Measurements from ENCODE around the gene SPAG9.

SPAG9 gene, protein sequence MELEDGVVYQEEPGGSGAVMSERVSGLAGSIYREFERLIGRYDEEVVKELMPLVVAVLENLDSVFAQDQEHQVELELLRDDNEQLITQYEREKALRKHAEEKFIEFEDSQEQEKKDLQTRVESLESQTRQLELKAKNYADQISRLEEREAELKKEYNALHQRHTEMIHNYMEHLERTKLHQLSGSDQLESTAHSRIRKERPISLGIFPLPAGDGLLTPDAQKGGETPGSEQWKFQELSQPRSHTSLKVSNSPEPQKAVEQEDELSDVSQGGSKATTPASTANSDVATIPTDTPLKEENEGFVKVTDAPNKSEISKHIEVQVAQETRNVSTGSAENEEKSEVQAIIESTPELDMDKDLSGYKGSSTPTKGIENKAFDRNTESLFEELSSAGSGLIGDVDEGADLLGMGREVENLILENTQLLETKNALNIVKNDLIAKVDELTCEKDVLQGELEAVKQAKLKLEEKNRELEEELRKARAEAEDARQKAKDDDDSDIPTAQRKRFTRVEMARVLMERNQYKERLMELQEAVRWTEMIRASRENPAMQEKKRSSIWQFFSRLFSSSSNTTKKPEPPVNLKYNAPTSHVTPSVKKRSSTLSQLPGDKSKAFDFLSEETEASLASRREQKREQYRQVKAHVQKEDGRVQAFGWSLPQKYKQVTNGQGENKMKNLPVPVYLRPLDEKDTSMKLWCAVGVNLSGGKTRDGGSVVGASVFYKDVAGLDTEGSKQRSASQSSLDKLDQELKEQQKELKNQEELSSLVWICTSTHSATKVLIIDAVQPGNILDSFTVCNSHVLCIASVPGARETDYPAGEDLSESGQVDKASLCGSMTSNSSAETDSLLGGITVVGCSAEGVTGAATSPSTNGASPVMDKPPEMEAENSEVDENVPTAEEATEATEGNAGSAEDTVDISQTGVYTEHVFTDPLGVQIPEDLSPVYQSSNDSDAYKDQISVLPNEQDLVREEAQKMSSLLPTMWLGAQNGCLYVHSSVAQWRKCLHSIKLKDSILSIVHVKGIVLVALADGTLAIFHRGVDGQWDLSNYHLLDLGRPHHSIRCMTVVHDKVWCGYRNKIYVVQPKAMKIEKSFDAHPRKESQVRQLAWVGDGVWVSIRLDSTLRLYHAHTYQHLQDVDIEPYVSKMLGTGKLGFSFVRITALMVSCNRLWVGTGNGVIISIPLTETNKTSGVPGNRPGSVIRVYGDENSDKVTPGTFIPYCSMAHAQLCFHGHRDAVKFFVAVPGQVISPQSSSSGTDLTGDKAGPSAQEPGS (N-terminal part only)

DNA sequence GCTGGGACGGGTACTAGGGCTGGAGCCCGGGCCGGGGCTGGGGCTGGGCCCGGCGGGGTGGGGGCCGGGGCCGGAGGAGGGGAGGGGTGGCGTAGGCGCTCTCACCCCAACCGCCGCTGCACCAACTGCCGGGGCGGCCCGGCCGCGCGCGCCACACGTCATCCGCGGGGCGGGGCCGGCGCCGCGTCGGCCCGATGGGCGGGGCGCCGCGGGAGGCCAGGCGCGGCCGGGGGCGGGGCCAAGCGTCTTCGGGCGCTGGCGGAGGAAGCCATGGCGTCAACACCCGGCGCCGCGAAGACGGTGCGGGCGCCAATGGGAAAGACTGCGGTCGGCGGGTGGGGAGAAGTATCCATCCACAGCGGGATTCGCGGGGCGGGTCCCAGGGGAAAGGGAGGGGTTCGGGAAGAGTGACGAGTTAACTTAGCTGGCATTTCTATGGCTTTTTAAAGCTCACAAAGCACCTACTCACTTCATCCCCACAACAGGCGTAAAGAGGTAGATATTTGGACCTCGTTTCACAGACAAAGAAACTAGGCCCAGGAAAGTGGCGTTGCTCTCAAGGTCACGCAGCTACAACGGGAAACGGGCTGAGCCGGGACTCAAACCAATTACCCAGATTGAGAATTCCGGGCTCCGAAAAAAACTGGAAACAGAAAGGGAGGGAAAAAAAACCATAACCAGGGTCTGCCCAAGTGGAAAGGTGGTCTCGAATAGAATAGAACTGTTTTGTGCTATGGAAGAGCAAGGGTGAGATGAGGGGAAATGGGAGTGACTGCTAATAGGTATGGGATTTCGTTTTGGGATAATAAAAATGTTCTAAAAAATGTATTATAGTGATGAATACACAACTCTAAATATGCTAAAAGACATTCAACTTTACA lies at the start of gene SPAG9:
Gene SPAG9, minus strand, starts transcription at position 130 of the 881 bp plus-strand sequence. CDS start 212 bp downstream, outside the sequence.
- DNase-seq (ENCODE audit: low spot score), result peak; percentile 97

DNA sequence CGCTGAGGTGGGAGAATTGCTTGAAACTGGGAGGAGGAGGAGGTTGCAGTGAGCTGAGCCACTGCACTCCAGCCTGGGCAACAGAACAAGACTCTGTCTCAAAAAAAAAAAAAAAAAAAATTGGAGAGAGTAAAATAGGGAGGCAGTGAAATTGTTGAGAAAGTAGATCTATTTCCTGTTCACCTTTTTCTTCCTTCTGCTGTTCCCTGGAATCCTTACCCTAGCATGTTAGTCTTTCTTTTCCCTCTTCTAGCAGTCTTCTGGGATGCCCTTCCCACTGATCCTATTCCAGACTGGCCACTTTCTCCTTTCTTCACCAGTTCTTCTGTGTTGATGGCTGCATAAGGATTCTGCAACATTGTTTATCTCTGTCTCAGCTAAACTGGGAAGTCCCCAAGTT lies 48.7 kb upstream of the SPAG9 start:
- DNase-seq (ENCODE audit: low spot score), result no peak

DNA sequence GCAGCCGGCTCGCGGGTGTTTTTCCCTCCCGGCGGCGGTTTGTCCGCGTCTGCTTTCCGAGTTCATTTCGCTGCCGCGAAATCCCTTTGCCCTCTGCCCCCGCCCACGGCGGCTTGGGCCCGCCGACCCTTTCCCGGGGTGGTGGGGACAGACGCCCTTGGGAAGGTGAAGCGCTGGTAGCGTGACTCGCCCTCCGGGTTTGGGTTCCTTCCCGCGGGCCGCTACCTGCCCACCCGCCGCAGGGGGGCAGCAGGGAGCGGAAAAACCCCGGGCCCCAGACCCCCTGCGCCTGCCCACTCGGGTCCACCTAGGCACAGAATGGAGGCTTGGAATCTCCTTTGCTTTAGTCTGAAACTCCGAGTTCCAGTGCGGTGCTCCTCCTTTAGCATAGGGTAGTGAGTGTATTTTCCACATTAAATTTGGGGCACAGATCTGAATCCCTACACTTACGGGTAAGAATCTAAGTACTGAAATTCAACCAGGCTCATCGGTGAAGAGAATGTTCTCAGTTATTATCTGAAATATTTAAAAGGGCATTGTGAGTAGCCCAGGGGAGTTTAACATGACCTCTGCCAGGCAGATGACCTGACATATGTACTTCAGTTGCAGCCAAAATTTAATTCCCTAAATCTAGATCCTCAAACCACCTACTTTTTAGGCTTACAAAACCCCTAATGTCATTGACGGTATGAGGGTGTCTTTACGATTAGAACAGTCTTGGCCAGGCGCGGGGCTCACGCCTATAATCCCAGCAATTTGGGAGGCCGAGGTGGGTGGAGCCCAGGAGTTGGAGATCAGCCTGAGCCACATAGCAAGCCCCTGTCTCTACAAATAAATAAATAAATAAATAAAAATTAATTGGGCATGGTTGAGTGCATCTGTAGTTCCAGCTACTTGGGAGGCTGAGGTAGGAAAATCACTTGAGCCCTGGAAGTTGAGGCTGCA lies 46.6 kb upstream of the SPAG9 start:
- DNase-seq (ENCODE audit: low spot score), result peak; percentile 76

DNA sequence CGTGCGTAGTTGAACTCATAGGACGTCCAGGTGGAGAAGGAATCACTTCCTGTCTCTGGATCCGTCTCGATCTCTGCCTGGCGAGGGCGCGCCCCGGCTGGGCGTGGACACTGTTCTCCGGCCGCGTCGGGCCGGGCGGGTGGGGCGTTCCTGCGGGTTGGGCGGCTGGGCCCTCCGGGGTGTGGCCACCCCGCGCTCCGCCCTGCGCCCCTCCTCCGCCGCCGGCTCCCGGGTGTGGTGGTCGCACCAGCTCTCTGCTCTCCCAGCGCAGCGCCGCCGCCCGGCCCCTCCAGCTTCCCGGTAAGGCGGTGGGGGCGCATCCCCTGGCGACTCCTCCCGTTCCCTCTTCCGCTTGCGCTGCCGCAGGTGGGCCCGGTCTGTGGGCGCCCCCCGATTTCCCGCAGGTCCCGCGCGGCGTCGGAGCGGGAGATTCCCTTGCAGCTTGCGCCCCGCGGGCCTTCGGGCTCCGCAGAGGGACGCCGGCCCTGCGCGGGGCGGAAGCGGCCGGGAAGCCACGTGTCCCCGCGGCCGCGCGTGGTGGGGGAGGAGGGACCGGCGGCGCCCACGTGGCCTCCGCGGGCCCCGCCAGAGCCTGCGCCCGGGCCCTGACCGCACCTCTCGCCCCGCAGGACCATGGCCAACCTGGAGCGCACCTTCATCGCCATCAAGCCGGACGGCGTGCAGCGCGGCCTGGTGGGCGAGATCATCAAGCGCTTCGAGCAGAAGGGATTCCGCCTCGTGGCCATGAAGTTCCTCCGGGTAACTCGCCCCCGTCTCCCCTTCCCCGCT lies 45.7 kb upstream of the SPAG9 start, which contains the start of gene NME2:
Gene NME2, plus strand, starts transcription at position 214 of the 789 bp plus-strand sequence. Its CDS starts 420 bp downstream, at position 634.
- peak; percentile 93 for DNase-seq (ENCODE audit: low spot score)

DNA sequence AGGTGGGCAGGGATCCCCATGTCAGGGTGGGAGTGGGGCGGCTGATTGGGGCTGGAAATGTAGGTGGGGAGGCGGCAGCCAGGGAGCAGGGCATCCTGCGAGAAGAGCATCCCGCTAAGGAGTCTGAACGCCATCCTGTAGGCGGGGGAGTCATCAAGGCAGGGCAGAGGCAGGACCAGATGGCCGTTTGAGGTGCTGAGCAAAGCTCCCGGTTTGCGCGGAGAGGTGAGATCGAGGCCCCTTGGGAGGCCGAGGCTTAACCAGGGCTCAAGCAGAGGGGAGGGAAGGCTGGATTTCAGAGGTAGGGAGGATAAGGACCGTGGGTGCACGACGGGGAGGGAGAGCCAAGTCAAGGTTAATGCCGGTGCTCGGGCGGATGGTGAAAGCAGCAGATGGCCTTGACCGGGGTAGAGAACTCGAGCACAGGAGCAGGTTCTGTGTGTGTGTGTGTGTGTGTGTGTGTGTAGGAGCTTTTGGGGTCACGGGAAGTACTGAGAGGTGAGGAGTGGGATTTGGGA lies 45.1 kb upstream of the SPAG9 start:
- DNase-seq (ENCODE audit: low spot score), result no peak

DNA sequence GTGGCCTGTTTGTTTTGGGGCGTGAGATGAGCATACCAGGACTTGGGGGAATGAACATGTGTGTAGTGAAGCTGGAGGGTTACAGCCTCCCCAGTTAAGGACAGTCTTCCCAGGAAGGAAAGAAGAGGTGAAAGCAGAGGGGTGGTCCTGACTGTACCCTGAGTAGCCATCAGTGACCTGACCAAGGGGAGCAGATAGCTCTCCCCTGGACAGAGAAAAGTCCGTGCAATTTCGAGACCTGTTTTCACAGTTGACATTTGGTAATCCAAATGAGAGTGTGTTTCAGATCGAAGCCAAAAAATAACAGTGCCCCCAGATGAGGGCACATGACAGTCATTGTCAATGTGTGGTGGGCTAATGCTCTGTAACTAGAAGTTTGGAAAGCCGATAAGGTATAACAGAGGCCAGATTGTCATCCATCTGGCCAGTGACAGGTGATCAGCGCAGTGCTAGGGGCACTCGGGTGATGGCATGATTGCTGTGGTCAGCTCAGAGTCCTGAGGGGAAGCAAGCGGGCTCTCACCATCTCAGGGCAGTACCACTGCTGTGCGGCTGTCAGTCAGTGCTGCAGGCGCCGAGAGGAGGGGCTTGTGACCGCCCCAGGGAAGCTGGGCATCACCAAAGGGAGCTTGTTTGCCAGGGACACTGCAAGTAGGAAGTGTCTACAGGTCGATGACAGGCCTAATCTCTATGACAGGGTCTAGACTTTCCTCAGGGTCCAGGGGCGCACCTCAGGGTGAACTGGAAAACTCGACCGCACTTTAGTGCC lies 44.4 kb upstream of the SPAG9 start:
- DNase-seq (ENCODE audit: low spot score), result no peak

DNA sequence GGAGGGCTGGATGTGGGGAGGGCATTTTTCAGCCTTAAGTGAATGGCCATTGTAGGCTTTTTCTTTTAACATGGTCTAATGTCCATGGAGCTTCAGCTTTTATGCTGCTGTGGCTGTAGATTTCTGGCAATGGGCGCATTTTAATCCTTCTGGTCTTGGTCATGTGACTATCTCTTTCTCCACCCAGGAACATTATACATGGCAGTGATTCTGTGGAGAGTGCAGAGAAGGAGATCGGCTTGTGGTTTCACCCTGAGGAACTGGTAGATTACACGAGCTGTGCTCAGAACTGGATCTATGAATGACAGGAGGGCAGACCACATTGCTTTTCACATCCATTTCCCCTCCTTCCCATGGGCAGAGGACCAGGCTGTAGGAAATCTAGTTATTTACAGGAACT lies 40.9 kb upstream of the SPAG9 start:
- no peak for DNase-seq (ENCODE audit: low spot score)

DNA sequence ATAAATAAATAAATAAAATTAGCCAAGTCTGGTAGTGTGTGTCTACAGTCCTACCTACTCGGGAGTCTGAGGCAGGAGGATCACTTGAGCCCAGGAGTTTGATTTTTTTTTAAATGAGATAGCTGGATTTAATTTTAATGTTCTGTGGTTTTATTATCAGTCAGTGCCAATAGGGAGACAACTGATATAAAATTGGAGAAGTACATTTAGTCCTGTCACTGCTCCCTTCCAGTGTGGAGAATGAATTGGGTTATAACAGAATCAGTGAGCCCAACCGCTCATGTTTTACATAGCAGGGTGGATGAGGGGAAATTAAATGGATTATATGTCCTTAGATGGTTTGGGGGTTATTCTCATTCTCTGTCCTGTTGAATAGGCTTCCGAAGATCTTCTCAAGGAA lies 38.9 kb upstream of the SPAG9 start:
- DNase-seq (ENCODE audit: low spot score), result no peak

DNA sequence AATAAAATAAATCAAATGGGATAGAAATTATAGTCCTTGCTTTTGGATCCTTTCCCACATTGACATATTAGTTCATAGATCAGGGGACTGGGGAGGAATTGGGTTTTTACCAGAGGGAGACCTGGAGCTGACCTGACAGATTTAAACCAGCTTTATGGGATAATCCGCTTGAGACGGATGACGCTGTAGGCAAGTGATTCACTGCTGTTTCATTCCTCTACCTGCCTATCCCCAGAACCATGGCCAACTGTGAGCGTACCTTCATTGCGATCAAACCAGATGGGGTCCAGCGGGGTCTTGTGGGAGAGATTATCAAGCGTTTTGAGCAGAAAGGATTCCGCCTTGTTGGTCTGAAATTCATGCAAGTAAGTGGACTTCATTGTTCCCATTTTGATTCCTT lies 34.7 kb upstream of the SPAG9 start:
- DNase-seq (ENCODE audit: low spot score), result no peak

DNA sequence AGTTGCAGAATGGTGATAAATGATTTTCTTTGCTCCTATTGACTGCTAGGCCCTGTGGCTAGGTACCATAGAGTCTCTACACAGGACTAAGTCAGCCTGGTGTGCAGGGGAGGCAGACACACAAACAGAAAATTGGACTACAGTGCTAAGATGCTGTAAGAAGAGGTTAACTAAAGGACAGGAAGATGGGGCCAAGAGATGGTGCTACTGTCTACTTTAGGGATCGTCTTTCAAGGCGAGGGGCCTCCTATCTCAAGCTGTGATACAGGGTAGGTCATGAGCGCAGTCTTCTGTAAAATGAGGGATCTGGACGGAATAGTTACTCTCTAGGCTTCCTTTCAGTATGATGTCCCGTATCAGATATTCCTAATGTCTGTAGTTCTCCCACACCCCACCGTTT lies 33.5 kb upstream of the SPAG9 start:
- no peak for DNase-seq (ENCODE audit: low spot score)

DNA sequence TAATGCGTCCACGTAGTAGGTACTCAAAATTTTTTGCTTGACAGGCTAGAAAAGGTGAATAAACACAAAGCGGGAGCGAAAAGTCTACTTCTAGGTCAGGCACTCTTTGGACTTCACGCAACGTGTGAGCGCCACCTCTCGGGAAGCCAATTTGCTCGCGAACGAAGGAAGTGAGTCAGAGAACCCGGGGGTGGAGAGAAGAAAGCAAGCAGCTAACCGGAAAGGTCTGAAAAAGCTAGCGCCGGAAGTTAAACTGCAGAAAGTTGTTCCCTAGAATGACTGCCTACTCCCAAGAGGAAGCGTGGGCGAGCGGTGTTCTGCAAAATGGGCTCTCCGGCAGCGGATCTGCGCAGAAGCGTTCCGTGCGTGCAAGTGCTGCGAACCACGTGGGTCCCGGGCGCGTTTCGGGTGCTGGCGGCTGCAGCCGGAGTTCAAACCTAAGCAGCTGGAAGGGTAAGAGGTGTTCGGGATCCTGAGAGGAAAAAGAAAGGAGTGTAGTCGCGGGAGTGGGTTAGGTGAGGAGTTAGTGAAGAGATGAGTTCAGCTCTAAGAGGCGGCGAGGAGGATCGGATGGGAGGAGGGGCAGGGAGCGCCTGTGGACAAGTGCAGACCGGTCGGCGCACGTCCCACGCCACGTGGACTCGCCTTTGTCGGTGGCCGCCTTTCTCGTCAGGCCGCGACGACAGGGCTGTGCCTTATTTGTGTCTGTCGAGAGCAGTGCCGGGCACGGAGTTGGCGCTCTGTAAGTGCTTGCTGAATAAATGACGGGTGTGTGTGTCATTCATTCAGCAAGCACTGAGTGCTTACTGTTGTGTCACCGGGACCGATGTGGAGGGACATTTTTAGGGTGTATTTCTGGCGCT lies 32.8 kb upstream of the SPAG9 start, which contains the start of gene NME1:
Gene NME1, plus strand, starts transcription at position 350 of the 863 bp plus-strand sequence. CDS start 2,096 bp downstream, outside the sequence.
- DNase-seq (ENCODE audit: low spot score), result peak; percentile 98

DNA sequence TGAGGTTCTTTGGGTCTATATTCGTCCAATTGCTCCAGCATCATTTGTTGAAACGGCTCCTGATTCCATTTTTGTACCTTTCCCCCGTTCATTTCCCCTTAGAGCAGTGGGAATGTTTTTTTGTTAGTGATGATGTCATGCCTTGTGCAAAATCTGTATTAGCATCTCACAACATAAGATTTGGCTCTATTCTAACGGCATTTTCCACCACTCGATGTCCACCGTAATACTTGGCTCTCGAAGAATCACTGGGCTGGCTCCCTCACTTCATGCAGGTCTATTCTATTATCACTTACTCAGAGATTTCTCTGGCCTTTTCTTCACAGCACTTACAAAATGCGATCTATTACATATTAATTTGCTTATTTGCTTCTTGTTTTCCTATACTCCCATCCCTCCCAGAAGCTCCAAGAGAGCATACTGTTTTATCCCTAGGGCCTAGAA lies 32.1 kb upstream of the SPAG9 start:
- DNase-seq (ENCODE audit: low spot score), result peak; percentile 67

DNA sequence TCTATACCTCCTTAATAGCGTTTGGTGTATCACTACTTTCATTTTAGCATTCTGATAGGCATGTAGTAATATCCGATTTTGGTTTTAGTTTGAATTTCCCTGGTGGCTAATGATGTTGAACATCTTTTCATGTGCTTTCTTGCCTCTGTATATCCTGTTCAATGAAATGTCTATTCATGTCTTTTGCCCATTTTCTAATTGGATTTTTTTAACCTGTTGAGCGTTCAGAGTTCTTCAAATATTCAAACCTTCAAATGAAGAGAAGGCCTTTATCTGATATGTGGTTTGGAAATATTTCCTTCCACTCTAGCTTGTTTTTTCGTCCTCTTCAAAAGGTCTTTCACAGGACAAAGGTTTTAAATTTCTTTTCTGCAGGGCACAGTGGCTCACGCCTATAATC lies 30.3 kb upstream of the SPAG9 start:
- DNase-seq (ENCODE audit: low spot score), result no peak

DNA sequence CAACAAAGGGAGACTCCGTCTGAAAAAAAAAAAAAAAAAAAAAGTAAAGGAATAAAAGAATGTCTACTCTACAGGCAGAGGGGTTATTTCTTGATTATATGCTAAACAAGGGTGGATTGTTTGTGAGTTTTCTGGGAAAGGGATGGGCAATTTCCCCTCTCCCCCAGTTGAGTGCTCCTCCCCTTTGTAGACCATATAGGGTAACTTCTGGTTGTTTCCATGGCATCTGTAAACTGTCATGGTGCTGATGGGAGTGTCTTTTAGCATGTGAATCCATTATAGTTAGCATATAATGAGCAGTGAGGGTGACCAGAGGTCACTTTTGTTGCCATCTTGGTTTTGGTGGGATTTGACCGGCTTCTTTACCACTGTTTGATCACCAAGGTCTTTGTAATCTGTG lies 28.5 kb upstream of the SPAG9 start:
- DNase-seq (ENCODE audit: low spot score), result no peak

DNA sequence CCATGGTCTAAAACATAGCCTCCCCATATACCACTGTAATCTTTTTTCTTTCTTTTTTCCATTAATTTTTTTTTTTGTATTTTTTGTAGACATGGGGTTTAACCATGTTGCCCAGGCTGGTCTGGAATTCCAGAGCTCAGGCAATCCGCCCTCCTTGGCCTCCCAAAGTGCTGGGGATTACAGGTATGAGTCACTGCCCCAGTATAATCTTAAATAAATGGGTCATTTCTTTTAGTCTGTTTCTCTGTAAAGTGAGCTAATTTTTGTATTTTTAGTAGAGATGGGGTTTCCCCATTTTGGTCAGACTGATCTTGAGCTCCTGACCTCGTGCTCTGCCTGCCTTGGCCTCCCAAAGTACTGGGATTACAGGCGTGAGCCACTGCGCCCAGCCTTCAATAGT lies 27.0 kb upstream of the SPAG9 start:
- DNase-seq (ENCODE audit: low spot score), result no peak

DNA sequence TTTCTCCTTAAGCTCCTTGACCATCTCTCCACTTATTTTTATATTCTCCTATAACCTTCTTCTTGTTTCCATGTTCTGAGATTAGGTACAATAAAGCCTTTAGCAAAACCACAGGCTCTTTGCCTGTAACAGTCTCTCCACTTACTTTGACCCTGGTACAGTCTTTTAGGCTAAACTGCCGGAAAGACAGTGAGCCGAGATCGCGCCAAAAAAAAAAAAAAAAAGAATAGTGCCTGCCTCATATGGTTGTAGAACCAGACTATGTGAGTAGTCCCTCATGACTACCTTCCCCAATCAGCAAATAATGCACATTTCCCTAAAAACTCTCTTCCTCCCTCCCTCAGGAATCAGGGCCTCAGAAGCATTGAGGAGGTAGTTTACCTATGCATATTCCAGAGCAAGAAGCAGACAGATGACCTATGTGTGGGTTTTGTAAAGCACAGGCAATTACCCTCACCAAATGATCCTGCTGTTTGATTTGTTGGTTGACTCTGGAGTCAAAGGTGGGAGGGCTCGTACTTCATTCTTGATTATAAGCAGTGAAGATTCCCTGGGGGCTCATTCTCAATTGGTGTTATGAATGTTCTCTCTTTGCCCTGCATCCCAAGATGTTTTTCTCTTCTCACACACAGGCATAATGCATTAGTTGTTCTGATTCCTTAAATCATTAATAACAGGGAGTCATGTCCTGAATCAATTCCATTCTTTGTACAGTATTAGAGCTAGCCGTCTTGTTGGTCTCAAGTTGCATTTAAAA lies 23.8 kb upstream of the SPAG9 start:
- DNase-seq (ENCODE audit: low spot score), result no peak

All from left forelimb (tissue), 1 donor.